SH-SY5Y (cell line): ENCODE measurements around the gene RAET1G.

ENCODE experiments used
- GATA2 ChIP-seq: IDR thresholded peaks from 2 replicates; pipeline ENCODE4 v1.6.1; 2011; ENCODE audit warnings: mild to moderate bottlenecking, low read depth, low read length
- GATA3 ChIP-seq: IDR thresholded peaks from 2 replicates; pipeline ENCODE4 v1.6.1; 2011; ENCODE audit warnings: low read depth, mild to moderate bottlenecking, low read length, moderate library complexity

- TF ChIP-seq GATA2 = no peak
- TF ChIP-seq GATA3 = no peak
These were observed 44.7 kb upstream of the RAET1G start for GRCh38 chr6:149967591-149967990.
